Gastroesophageal sphincter (tissue), 3 donors: Measurements from ENCODE around the gene RC3H2.

Experiments used
- EP300 ChIP-seq: sonication (generic); formaldehyde crosslinking; IDR thresholded peaks from one replicate; pipeline ENCODE4 v1.6.1; 2017; ENCODE audit warnings: antibody characterized with exemption, mild to moderate bottlenecking
- POLR2A ChIP-seq, 2 donors: fragments of 450-650 bp; IDR thresholded peaks; one replicate each; pipeline ENCODE4 v1.6.1; 2017; ENCODE audit warnings: antibody characterized with exemption in 2 of 2, mild to moderate bottlenecking in 2 of 2, moderate library complexity in 1 of 2
- TF ChIP-seq, protein P1 (sequence below), 4 experiments: fragments of 200-600 bp in 2 of 4; fragments of 450-650 bp in 2 of 4; sonication (generic) in 1 of 4; IDR thresholded peaks; one replicate each; pipeline ENCODE4 v1.5.1; 2017 to 2019; ENCODE audit warnings: antibody characterized with exemption in 4 of 4, mild to moderate bottlenecking in 2 of 4, moderate library complexity in 2 of 4

DNA sequence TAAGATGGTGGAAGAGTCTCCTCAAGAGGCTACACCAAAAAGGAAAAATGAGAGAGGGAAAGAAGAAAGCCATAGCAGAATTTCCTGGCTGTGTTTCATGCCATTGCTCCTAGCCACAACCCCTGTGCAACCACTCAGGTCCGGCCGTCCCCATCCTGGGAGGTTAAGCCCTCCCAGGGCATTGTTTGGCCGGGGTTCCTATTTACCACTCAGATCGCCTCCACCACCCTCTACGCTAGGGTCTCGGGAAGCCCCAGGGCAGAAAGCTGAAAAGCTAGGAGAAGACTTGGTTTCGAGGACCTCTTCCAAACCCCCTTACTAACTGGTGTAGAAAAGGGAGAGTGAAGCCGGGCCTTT lies 715 bp downstream of the RC3H2 start:
- TF ChIP-seq POLR2A (IDR thresholded peaks at IDR 0.05) (no peak), EP300 (no peak)
- TF ChIP-seq, protein P1, sequence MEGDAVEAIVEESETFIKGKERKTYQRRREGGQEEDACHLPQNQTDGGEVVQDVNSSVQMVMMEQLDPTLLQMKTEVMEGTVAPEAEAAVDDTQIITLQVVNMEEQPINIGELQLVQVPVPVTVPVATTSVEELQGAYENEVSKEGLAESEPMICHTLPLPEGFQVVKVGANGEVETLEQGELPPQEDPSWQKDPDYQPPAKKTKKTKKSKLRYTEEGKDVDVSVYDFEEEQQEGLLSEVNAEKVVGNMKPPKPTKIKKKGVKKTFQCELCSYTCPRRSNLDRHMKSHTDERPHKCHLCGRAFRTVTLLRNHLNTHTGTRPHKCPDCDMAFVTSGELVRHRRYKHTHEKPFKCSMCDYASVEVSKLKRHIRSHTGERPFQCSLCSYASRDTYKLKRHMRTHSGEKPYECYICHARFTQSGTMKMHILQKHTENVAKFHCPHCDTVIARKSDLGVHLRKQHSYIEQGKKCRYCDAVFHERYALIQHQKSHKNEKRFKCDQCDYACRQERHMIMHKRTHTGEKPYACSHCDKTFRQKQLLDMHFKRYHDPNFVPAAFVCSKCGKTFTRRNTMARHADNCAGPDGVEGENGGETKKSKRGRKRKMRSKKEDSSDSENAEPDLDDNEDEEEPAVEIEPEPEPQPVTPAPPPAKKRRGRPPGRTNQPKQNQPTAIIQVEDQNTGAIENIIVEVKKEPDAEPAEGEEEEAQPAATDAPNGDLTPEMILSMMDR (IDR thresholded peaks at IDR 0.05) = no peak
